Endothelial cell of umbilical vein (primary cell): Measurements from ENCODE around the gene OR10V1. TPM values are rescaled to one million over a fixed set of nuclear protein-coding genes. Genes with fewer than 3 reads are reported as not detected.

Source experiments
- BruUV-seq: library from RNA; stranded (reverse); fragments of 400-500 nt; replicated peaks from 2 replicates; lab custom pipeline; 2021; lab: Mats Ljungman, UMichigan
- CTCF ChIA-PET: fragments of 300-600, 350-600 bp; sonication (Branson Sonifier 250); formaldehyde crosslinking; loops from one replicate; lab custom pipeline; 2021; ENCODE audit warnings: antibody characterized with exemption, inconsistent platforms; lab: Charles Lee
- POLR2A ChIA-PET: fragments of 300-600, 350-600 bp; sonication (Branson Sonifier 250); formaldehyde crosslinking; loops from one replicate; lab custom pipeline; 2021; ENCODE audit warnings: antibody characterized with exemption, inconsistent platforms; lab: Charles Lee
- DNase-seq: peaks from one replicate; pipeline ENCODE4 v3.0.0-alpha.2; 2011; ENCODE audit warnings: low read depth, low spot score
- FAIRE-seq: peaks from 2 replicates; lab custom pipeline; 2011; peaks lifted over from hg19 to GRCh38; lab: Jason Lieb, UNC
- H2AFZ ChIP-seq: 2 replicates; pipeline ENCODE4 v1.6.0; 2012; ENCODE audit warnings: low read depth, low read length, control low read depth, inconsistent platforms
- H3K27ac ChIP-seq: 2 replicates; pipeline ENCODE4 v1.5.1; 2011; ENCODE audit warnings: low read depth, mild to moderate bottlenecking, control low read depth, low read length, moderate library complexity; ENCODE audit not compliant: insufficient read depth
- H3K27me3 ChIP-seq, 2 experiments: 2 replicates each; pipeline versions ENCODE4 v1.6.0 to v1.6.1; 2011; ENCODE audit warnings: low read length in 2 of 2, mixed read lengths in 1 of 2; ENCODE audit not compliant: control insufficient read depth in 2 of 2, insufficient read depth in 2 of 2
- H3K36me3 ChIP-seq, 2 experiments: 2 replicates in 1 of 2; 3 replicates in 1 of 2; pipeline ENCODE4 v1.5.1; 2011; ENCODE audit warnings: low read length in 2 of 2, mild to moderate bottlenecking in 1 of 2, moderate library complexity in 1 of 2; ENCODE audit not compliant: control insufficient read depth in 2 of 2, insufficient read depth in 2 of 2; ENCODE audit errors: extremely low read depth in 1 of 2
- H3K4me1 ChIP-seq: 3 replicates; pipeline ENCODE4 v1.5.1; 2011; ENCODE audit warnings: mild to moderate bottlenecking, low read length; ENCODE audit not compliant: control insufficient read depth, insufficient read depth; ENCODE audit errors: extremely low read depth
- H3K4me2 ChIP-seq: 2 replicates; pipeline ENCODE4 v1.6.1; 2011; ENCODE audit warnings: low read length, control low read depth, mixed read lengths; ENCODE audit not compliant: insufficient read depth
- H3K4me3 ChIP-seq, 3 experiments: fragments of 200-600 bp in 1 of 3; sonication (generic), shearing (Covaris generic) in 1 of 3; replicated peaks in 1 of 3; 2 replicates each; pipeline ENCODE4 v1.5.1; 2011 to 2016; ENCODE audit warnings: control low read depth in 3 of 3, low read length in 3 of 3, mild to moderate bottlenecking in 2 of 3, inconsistent platforms in 1 of 3, low read depth in 1 of 3, moderate library complexity in 1 of 3; ENCODE audit not compliant: insufficient read depth in 1 of 3
- H3K79me2 ChIP-seq: 2 replicates; pipeline ENCODE4 v1.6.0; 2012; ENCODE audit warnings: low read length, inconsistent platforms; ENCODE audit not compliant: control insufficient read depth, insufficient read depth
- H3K9ac ChIP-seq: replicated peaks from 2 replicates; pipeline ENCODE3; 2011; ENCODE audit warnings: low read length, control low read depth; ENCODE audit not compliant: insufficient read depth; ENCODE audit errors: extremely low read depth
- H3K9me1 ChIP-seq: replicated peaks from 3 replicates; pipeline ENCODE4 v1.6.0; 2011; ENCODE audit warnings: mild to moderate bottlenecking, low read length; ENCODE audit not compliant: control insufficient read depth, insufficient read depth; ENCODE audit errors: extremely low read depth
- H3K9me3 ChIP-seq: replicated peaks from 2 replicates; pipeline ENCODE4 v1.5.1; 2012; ENCODE audit warnings: low read length, inconsistent platforms; ENCODE audit not compliant: control insufficient read depth, insufficient read depth
- H4K20me1 ChIP-seq: replicated peaks from 2 replicates; pipeline ENCODE3; 2011; ENCODE audit warnings: mild to moderate bottlenecking, low read length; ENCODE audit not compliant: control insufficient read depth, insufficient read depth; ENCODE audit errors: extremely low read depth
- CTCF ChIP-seq, 2 donors: IDR thresholded peaks; 1 replicate in 1 of 2; 2 replicates in 1 of 2; pipeline ENCODE4 v1.5.1; 2011; ENCODE audit warnings: low read length in 2 of 2, mild to moderate bottlenecking in 2 of 2, moderate library complexity in 2 of 2, control low read depth in 1 of 2, inconsistent platforms in 1 of 2, low read depth in 1 of 2; ENCODE audit not compliant: insufficient read depth in 1 of 2; ENCODE audit errors: extremely low read depth in 1 of 2
- FOS ChIP-seq: IDR thresholded peaks from 2 replicates; pipeline ENCODE4 v1.6.1; 2011; ENCODE audit warnings: mild to moderate bottlenecking, low read length, moderate library complexity, borderline replicate concordance; ENCODE audit not compliant: insufficient read depth
- GATA2 ChIP-seq: IDR thresholded peaks from 2 replicates; pipeline ENCODE4 v1.7.0; 2011; ENCODE audit warnings: low read depth, mild to moderate bottlenecking, moderate library complexity, mixed read lengths, low read length; ENCODE audit not compliant: insufficient read length, insufficient read depth
- JUN ChIP-seq: IDR thresholded peaks from 2 replicates; pipeline ENCODE4 v1.6.1; 2011; ENCODE audit warnings: borderline replicate concordance, low read depth; ENCODE audit not compliant: insufficient read length, insufficient read depth
- MAX ChIP-seq: IDR thresholded peaks from 2 replicates; pipeline ENCODE4 v1.6.1; 2011; ENCODE audit not compliant: insufficient read depth, insufficient read length
- MYC ChIP-seq: IDR thresholded peaks from one replicate; pipeline ENCODE4 v1.6.1; 2011; ENCODE audit warnings: mild to moderate bottlenecking, low read depth, low read length
- POLR2A ChIP-seq: IDR thresholded peaks from 2 replicates; pipeline ENCODE4 v1.6.1; 2012; ENCODE audit warnings: low read depth, mild to moderate bottlenecking, control low read depth, low read length
- dilution Hi-C: fragments of 300-500 bp; cut with MboI; formaldehyde crosslinking; loops from one replicate; pipeline ENCODE4 v1.15.0; 2019; ENCODE audit warnings: low sequenced_read_pairs; ENCODE audit not compliant: extremely low pct_ligation_motif_present
- intact Hi-C: fragments of 100-400 bp; cut with micrococcal nuclease; formaldehyde crosslinking; loops from one replicate; pipeline ENCODE4 v1.10.0; 2022
- polyA plus RNA-seq, 4 experiments: library from polyadenylated mRNA; depleted of rRNA in 3 of 4; stranded (reverse) in 3 of 4; unstranded in 1 of 4; fragments of >200 nt; gene quantifications; 2 replicates each; pipeline versions ENCODE4 v1.2.1 to v1.2.3, GENCODE V29; 2011 to 2012; ENCODE audit warnings: missing spikeins in 1 of 4
- total RNA-seq: library from RNA; stranded (reverse); gene quantifications from 2 replicates; pipeline ENCODE4 v1.2.3, GENCODE V29; 2021

The OR10V1 gene
- total and polyA plus RNA-seq, 2 donors (not counting 3 experiments of a cell fraction or from before 2014, with no cell fraction given): not detected

- no peaks in the 10 kb centered on the region for H3K9me1 ChIP-seq
- H3K27me3 ChIP-seq: no peaks in the 10 kb centered on the region
- CTCF ChIA-PET: interaction anchor here (1.0 to 5.7 kb wide), 5 partner anchors 11 to 219 kb away, joined by 3 to 120 read pairs (median 15); no protein-coding TSS in a partner anchor
- H3K9me3 ChIP-seq: no peaks in the 10 kb centered on the region
- peaks cover 21% of the 10 kb centered on the region for H3K4me1 ChIP-seq
- DNase-seq: no peak
- POLR2A ChIA-PET: interaction anchor here (0.6 to 2.2 kb wide), 3 partner anchors 16 to 30 kb away, joined by 3 to 6 read pairs (median 4); no protein-coding TSS in a partner anchor
- H3K4me2 ChIP-seq: peak overlapping the region; percentile 87
- peaks cover 34% of the 10 kb centered on the region for H3K79me2 ChIP-seq
- H3K27ac ChIP-seq: peak overlapping the region; percentile 72
- intact Hi-C loops: loop anchor here (1.0 to 5.0 kb wide), 2 partner anchors 145 to 437 kb away; no protein-coding TSS in a partner anchor
- peak overlapping the region in 1 of 3 experiments; percentile 87 for H3K4me3 ChIP-seq
- H4K20me1 ChIP-seq: no peaks in the 10 kb centered on the region
- TF ChIP-seq POLR2A (no peak), JUN (no peak), FOS (no peak), MAX (no peak)
- dilution Hi-C loops: no loop called here
- peaks cover 0 to 4% of the 10 kb centered on the region in 2 experiments for H3K36me3 ChIP-seq
- H3K9ac ChIP-seq: no peak overlapping the region
- no peak overlapping the region for H2AFZ ChIP-seq
- no peak for FAIRE-seq
- no TSS peak for BruUV-seq
Measured at GRCh38 chr11:59756845-59757244, 43.2 kb upstream of the OR10V1 start.

DNA sequence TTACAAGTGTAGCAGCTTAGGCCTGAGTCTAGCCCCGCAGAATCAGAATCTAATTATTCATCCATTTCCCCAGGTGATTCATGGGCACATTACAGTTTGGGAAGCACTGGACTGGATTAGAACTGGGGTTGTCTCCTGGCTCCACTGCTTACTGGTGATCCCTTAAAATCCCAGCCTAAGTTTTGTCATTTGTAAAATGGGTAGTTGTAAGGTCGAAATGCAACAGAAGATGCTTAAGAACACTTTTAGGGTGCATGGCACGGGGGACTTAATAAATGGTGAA is 42.9 kb upstream of the OR10V1 start:
- Histone ChIP-seq H4K20me1 (no peaks in the 10 kb centered on the region), H3K79me2 (peaks cover 33% of the 10 kb centered on the region), H3K4me1 (peaks cover 21% of the 10 kb centered on the region), H3K9me3 (no peaks in the 10 kb centered on the region), H3K27me3 (no peaks in the 10 kb centered on the region), H3K4me2 (peak overlapping the region; percentile 87), H3K36me3 (peaks cover 0 to 4% of the 10 kb centered on the region in 2 experiments), H3K9ac (peak overlapping the region; percentile 92), H3K4me3 (peak overlapping the region in 2 of 3 experiments; percentile 83 to 87), H3K27ac (peak overlapping the region; percentile 72), H3K9me1 (no peaks in the 10 kb centered on the region), H2AFZ (no peak overlapping the region)
- dilution Hi-C loops (no loop called here), intact Hi-C loops (loop anchor here (1.0 to 5.0 kb wide), 2 partner anchors 146 to 438 kb away; no protein-coding TSS in a partner anchor)
- FAIRE-seq (no peak), DNase-seq (peak; percentile 39)
- no peak for TF ChIP-seq CTCF (IDR thresholded peaks at IDR 0.05; ENCODE audit: extremely low read depth in 1 of 2, insufficient read depth in 1 of 2, low read depth in 1 of 2, low read length in 2 of 2)
- TF ChIP-seq GATA2: no peak
- TF ChIP-seq MYC: no peak
- ChIA-PET CTCF (interaction anchor here (1.0 to 5.7 kb wide), 10 partner anchors 11 to 219 kb away, joined by 3 to 120 read pairs (median 10); partner anchors contain the start of gene MRPL16), POLR2A (interaction anchor here (0.6 to 2.7 kb wide), 6 partner anchors 8 to 128 kb away, joined by 3 to 11 read pairs (median 5); partner anchors contain the start of gene PATL1)
- BruUV-seq: TSS peak; percentile 38
